NK-92 (cell line): ENCODE results near the gene MACROD2.

Experiments used
- DNase-seq: peaks from one replicate; lab custom pipeline; 2025; ENCODE audit not compliant: unreplicated experiment; lab: John Stamatoyannopoulos, UW

MACROD2 gene

DNA sequence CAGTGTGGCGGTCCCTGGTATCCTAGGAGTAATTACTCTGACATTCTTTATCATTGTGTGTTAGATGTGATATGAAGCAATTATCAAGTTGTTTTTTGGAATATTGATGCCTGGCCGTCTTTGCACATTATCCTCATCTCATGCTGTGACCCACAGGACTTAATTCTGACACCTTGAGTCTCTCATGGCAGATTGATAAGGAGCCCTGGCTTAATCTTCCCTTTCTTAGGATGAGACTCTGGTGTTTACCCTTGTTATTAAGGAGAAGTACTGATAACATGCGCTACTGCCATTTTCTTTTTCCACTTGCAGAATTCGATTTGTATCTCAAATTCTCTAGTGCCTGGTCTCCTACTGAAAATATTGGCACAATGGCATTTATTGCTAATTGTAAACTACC is 1597.8 kb downstream of the MACROD2 start:
- no peak for DNase-seq

DNA sequence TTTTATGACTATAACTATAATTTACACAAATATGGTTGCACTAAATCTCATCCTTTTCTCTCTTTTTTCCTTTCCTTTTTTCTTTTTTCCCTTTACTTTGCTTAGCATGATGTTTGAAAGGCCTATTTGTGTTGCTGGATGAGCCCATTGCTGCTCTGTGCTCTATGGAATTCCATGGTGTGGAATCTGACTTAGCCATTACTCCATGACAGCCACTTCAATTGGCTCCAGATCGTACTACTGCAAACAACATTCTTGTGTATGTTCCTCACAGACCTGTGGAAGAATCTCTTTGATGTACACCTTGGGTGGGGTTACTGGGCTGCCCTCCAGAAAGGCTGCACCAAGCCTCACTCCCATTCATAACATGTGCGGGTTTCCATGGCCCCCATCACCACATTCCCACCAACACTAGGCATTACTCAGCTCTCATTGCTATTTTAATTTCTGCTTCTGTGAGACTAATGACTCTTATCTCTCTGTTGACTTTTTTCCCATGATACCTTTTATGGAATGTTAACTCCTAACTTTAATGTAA is 1598.9 kb downstream of the MACROD2 start:
- no peak for DNase-seq

DNA sequence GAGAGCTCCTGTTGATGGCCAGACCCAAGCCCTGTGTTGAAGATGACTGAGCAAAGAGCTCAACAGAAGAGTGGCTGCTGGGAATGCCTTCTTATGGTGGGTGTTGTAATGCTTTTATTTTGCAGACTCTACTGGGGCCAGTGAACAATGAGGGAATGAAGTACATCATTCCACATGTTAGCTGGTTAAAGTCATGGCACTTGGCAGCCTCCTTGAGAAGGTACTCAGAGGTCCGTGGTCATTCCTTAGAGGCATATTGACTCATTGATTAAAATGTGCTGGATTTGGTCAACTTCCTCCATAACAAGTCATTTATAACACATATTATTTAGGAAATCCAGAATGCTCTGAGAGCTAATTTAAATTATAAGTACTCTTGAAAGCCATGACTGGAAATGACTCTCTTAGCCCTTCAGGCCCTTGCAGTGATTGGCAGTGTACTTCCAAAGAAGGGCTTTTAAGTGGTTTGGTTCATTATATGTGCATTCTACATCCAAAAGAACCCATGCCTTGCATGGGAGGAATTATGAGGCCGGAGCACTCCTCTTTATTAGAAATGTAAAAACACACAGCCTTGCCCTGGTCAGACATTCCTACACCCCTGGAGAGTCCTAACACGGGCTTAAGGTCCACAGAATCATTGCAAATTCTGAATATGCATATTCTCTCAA is 1601.0 kb downstream of the MACROD2 start:
- DNase-seq: no peak

DNA sequence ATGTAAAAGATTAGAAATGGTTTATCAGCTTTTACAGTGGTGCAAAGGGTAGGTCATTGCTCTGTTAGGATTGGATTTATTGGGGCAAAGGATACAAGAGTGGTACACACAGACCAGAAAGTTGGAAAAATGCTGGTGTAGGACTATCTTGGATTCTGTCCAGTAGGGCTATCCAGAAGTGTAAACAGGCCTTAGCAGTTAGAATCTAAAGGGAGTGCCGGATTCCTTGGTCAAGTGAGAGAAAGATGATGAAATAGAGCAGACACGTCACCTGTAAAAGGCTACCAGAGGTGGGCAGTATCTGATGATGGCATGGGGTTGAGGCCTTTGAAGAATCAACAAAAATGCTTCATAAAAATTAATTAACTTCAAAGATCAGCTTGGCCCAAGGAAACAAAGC is 1602.0 kb downstream of the MACROD2 start:
- no peak for DNase-seq

DNA sequence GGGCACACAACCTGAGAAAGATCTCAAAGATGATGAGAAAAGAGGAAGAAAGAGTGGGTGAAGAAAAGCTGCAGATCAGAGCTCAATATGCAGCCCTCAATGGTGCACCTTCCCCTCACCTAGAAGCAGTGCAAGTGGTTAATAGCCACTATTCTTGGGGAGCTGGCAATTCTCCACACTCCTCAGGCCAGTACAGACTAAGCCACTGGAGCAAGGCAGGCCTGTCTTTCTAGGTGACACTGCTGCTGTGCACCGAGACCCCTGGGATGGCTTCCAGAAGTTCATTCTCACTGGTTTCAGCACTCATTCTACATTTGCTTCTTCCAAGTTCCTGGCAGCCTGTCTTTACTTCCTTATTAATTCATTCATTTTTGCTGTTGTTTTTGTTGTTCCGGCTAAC is 1604.6 kb downstream of the MACROD2 start:
- DNase-seq: no peak

DNA sequence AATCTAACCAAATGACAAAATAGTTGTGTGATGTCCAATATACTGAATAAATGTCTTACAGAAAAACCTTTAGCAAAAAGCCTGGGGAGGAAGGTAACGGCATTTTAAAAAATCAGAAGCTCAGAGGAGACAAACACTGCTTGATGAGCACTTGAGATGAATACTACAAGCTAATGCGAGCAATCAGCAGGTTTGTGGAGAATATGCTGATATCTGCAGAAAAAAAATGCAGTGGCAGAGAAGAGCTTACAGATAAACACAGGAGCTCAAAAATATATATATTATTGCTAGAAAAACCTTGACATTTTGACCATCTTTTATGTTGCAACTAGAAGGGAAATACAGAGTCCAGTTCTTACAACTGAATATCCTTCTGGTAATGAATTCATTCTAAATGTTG is 1605.2 kb downstream of the MACROD2 start:
- no peak for DNase-seq

DNA sequence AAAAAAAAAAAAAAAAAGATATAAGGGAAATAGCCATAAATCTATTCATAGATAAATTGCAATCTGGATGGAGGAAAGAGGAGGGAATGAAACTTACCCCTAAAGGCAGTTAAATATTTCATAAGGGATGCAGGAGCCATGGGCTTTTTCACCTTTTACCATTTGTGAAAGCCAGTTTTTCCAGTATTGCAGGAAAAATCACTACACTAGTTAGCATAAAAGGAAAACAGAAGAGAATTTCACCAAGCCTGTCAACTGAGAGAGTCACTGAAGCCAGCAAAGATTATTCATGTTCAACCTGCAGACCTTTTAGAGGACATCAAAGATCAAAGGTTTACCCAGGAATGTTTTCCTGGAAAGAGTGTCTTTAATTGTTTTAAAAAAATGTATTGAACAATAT is 1608.2 kb downstream of the MACROD2 start:
- DNase-seq: no peak

DNA sequence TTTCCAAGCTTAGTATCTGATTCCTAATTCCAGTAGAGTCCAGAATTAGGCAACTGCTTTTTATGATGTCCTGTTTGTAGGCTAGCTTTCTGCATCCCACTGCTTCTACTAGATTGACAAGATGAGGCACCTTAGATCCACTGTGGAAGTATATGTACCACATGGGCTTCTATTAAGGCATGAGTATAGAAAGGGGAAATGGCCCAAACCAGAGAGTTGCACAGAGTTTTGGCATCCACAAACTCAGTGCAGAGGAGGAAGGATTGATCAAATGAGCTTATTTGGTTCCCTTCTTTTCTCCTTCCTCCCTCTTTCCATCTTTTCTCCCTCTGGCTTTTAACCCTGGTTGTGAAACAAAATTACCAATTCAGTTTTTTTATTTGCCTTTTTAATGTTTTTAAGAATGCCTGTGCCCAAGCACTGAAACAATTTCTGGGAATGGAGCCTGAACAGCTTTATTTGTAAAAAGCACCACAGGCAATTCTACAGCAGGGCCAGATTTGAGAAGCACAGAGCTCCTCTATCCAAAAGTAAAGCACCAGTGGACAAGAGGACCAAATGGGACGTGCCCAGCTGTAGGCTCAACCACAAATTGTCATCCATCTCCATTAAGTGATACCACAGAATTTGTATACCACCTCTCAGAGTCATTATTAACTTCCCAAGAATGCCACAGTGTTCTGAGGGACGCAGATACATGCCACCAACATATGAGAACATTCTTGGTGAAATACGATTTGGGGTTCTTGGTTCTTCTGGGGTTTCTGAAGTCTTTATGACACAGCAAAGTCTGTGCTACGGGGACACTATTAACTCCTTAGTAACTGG is 1608.9 kb downstream of the MACROD2 start:
- DNase-seq: no peak

DNA sequence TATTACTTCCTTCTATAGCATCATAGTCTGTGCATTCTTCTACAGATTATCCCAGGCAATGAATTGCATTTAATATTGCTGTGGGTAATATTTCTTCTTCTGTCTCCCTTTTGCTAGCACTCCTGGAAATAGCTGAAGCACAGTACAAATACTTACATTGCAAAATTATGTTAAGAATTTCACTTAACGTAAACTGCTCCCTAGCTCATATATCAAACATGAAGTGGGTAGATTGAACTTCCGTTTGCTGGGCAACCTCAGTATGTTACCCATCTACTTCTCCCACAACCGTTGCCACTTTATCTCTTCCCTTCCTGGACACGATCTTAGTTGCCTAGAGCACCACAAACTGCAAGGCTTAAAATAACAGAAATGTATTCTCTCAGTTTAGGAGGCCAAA is 1614.6 kb downstream of the MACROD2 start:
- DNase-seq: no peak

DNA sequence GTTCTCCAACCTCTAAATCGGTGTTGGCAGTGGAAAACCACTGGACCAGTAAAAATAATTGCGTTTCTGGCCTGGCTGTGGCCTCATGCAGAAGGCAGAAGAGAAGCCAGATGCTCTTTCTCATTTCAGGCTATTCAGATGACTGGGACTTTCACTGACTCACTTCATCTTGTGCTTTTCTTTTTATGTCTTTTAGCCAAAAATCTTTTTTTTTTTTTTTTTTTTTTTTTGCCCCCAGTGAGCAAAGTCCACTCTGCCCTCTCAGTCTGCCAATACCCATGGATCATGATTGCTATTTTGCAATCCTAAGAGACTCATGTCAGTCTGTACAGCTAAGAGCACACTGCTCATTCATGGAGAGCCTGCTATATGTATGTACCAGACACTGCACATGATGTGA is 1615.5 kb downstream of the MACROD2 start:
- no peak for DNase-seq

DNA sequence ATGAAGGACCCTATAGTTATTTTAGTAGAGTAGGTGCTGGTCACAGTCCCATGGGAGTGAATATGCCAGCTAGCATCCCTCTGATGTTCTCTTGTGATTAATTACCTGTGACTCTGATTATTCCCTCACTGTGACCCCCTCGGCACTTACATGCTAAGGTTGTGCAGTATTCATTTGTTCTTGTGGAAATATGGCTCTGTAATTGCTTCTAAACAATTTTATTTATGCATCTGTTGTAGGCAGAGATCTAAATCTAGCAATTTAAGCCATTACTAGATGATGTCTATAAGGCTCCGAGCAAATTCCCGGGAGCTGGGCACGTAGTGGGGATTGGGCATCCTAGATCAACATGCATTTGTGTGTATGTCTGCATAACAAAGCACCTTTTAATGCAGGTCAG is 1616.2 kb downstream of the MACROD2 start:
- no peak for DNase-seq

DNA sequence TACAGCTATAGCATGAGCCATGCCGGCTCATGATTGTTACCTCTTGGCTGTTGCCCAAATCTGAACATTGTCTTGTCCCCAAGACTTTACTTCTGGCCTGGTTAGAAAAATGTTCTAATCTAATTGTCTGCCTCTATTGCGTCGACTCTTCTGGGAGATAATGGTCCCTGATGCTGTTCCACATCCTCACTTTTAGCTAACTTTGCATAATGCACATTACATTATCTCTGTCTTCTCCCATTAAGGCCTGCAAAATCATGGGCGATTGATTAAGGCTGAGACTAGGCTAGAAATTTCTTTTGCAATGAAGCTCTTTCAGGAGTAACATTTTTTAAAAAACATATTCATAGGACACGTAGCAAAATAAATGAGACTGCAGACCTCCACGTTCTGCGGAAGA is 1616.9 kb downstream of the MACROD2 start:
- no peak for DNase-seq

DNA sequence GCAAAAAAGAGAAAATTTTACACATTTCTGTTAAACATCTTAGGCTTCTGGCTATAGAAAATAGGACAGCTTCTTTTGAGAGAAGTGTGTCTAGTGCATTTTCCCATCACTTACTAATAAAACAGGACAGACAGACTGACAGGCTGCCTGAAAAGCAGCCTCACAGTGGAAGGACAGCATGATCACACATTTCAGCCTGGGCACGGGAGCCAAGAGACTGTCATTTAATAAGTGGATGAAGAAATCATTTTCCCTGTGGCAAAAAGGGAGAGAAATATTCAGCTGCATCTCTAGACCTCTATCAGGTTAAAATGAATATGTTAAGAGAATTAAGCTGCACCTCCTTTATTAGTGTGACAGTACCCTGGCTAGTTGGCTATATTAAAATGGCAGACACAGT is 1617.5 kb downstream of the MACROD2 start:
- no peak for DNase-seq

DNA sequence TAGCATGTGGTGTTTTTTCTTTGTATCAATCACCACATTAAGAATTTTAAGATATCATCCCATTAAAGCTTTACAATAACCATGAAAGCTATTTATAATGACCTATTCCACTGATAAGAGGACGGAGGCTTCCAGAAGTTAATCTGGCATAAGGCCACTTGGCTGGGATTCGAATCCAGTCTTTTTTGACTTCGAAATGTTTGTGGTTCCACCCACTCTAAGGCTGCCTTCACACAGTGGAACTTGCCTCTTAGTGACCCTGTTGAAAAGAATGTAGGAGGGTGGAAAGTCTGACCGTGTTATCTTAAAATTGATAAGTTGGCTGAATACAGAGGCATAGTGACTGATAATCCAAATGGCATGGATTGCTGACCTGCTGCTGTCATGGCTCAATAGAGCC is 1618.2 kb downstream of the MACROD2 start:
- no peak for DNase-seq

DNA sequence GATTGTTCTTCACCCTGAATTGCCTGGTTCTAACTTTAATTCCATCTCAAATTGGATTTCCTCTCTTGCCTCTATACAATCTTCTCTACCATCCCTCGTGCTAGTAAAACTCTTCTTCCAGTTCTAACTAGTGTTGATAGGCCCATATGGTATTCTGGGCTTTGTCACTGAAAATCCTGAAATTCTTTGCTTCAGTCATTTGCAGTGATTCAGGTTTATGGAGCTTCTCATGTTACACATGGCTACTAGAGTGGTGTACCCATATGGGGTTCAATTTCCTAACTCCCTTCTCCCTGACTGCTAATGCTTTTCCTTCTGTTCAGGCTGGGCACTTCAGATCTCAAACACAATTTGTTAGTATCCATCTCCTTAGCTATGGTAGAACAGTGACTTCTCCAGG is 1621.3 kb downstream of the MACROD2 start:
- DNase-seq: no peak

DNA sequence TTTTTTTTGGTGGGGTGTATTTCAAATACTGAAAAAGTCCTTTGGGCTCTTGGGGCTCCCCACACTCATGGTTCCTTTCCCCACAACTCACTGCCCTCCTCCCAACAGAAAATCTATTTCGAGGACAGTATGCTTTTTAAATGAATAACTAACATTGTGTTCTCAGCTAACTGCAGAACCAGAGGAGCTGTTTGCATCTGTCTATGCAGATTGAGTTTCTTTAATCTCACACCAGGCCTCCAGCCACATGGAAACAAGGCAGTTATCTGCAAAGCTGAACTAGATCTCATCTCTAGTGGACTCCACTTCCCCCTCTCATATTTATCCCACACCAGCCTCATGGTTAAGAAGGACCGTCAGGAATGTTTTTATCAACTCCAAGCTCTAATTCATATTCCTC is 1622.8 kb downstream of the MACROD2 start:
- no peak for DNase-seq

DNA sequence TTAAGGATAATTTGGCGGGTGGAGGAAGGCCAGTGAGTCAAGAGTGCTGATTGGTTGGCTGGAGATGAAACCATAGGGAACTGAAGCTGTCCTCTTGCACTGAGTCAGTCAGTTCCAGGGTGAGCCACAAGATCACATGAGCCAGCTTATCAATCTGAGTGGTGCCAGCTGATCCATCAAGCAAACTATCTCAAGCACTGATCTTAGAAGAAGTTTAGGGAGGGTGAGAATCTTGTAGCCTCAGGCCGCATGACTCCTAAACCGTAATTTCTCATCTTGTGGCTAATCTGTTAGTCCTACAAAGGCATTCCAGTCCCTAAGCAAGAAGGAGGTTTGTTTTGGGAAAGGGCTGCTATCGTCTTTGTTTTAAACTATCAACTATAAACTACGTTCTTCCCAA is 1623.6 kb downstream of the MACROD2 start:
- DNase-seq: no peak

DNA sequence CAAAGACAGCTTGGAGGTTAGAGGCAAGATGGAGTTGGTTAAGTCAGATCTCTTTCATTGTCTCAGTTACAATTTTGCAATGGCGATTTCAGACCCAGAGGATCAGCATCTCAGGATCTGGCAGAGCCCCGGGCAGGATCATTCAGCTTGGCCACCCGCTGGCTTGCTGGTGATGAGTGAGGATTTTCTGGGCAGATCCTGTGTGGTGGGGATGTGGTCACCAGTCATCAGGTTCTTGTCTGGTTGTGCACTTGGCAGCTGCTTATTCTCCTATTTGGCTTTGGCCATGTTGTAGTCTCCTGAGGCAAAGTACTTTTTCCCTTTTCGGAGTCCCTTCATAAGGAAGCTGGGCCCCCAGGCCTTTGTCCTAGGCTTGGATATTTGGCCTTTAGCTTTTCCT is 1624.0 kb downstream of the MACROD2 start:
- DNase-seq: no peak

DNA sequence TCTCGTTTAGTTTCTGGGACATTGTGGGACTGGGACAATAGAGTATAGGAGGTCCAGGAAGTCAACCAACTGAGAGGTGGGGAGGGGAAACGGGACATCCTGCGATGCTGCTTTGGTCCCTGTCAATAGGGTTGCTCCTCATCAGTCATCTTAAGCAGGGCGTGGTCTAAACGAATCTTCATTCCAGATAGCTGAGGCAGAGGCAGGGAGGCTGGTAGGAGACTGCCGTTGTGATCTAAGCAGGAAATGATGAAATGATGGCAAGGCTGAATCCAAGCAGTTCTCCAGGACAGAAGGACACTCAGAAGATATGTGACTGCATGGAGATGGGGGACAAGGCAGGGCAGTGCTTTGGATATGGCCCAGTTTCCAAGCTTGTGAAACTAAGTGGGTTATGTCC is 1624.5 kb downstream of the MACROD2 start:
- DNase-seq: no peak

DNA sequence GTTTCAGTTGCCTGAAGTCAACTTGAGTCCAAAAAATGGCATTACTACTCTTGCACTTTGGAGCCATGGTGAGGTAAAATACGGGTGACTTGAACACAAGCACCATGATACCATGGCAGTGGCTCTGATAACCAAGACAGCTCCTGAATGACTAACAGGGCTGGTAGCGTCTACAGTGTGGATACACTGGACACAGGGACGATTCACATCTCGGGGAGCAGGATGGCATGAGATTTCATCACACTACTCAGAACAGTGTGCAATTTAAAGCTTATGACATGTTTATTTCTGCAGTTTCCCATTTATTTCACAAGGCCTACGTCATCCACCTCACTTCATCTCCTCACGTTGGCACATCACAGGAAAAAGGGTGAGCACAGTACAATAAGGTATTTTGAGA is 1627.1 kb downstream of the MACROD2 start:
- no peak for DNase-seq

DNA sequence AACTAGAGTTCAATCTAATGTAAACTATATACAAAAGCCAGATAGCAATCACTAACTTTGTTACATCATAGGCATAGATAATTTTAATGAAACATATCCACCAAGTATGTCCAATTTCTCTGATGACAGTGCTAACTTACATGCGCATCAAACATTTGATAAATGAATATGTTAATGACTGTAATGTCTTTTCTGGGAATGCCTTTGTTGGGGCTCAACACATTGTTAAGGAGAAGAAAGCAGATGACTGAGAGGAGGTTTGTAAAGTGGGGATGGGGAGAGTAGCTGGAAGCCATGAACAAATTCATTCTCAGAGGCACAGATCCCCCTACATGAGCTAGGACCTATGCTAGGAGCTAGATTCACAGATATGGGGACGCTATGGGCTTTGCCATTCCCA is 1627.9 kb downstream of the MACROD2 start:
- DNase-seq: no peak

DNA sequence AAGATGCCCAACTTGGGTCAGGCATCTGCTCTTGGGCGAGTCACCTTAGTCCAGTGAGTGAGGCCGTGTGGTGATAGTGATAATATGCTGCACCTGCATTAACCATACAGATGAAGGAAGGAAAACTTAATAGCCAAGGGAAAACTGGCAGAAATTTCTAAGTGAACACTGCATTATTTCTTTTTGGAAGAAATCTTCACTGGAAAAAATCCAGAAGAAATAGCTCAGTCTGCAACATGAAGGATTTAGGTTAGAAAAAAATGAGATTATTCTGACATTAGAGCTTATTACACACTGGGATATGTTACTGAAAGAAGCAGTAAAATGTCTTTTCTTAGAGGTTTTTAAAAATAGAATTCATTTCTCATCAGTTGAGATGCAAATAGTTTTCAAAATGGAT is 1630.7 kb downstream of the MACROD2 start:
- no peak for DNase-seq

DNA sequence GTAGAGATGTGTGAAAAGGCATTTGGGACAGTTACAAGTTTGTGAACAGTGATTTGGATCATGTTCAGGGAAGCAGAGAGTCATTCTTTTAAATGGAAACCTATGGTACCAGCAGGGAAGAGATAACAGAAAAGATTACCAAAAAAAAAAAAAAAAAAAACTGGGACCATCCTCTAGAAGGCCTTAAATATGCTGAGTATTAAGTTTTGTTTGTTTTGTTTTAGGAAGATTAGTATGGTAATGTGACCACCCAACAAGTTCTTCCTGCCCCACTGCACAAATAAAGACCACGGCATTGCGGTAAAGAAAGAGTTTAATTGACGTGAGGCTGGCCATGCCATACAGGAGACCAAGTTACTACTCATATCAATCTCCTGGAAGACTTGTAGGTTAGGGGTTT is 1631.8 kb downstream of the MACROD2 start:
- no peak for DNase-seq
